ENCODE data around the gene SUSD4.
"Not testable (repeated sequence)": the region's sequence is repeated elsewhere in the genome, so short reads cannot be mapped to it uniquely, and the experiment has no call there.

SUSD4 gene

GRCh38 chr1:223253916-223254315 lies 110.1 kb downstream of the SUSD4 start:
- no peak for DNase-seq (ENCODE audit: low read depth in 2 of 2)

GRCh38 chr1:223251387-223251786 lies 112.6 kb downstream of the SUSD4 start:
- not testable (repeated sequence) for DNase-seq (ENCODE audit: low read depth in 2 of 2)

GRCh38 chr1:223250632-223251015 lies 113.4 kb downstream of the SUSD4 start:
- no peak for DNase-seq (ENCODE audit: low read depth in 2 of 2)

DNA sequence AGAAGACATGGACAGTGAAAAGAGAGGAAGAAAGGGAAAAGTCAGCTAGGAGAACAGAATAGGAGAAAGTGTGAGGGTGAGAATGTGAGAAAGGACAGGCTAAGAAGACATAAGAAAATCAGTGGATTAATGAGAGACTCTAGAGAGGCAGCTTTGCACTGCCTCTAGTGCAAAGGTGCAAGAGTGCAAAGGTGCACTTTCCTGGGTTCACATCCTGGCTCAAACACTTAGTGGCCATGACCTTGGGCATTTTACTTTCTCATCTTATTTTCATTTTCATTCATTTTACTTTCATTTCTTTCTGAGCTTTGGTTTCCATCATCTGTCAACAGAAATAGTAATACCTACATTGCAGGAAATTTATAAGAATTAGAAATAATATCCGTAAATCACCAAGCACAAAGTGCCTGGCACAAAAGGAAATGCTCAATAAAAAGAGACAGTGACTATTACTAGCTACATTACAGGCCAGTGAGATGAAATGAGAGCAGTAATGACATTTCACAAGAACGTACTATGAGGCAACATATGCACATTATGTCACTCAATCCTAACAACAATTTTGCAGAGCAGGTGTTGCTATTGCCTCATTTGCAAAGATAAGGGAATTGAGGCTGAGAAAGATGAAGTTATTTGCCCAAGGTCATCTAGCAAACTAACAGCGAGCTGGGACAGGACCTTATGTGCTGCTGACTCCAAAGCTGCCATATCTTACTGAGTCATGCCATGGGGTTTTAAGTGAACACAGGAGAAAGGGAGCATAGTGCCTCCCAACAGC lies 113.9 kb downstream of the SUSD4 start:
- no peak for DNase-seq (ENCODE audit: low read depth in 2 of 2)

DNA sequence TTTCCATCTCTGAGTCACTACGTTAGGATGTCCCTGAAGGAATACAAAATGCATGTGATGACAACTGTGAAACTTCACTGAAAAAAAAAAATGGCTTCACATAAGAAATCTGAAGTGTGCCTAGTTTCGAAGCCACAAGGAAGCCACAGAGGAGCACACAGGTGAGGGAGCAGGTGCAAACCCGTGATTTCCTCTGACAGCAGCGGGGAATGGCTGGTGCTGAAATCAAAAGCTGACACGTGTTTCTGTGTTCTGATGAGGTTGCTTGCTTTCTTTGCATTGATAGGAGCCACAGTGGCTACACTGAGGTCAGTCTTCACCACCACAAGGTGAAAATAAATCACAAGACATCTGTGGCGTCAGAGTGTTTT lies 115.2 kb downstream of the SUSD4 start:
- no peak for DNase-seq (ENCODE audit: low read depth in 2 of 2)

DNA sequence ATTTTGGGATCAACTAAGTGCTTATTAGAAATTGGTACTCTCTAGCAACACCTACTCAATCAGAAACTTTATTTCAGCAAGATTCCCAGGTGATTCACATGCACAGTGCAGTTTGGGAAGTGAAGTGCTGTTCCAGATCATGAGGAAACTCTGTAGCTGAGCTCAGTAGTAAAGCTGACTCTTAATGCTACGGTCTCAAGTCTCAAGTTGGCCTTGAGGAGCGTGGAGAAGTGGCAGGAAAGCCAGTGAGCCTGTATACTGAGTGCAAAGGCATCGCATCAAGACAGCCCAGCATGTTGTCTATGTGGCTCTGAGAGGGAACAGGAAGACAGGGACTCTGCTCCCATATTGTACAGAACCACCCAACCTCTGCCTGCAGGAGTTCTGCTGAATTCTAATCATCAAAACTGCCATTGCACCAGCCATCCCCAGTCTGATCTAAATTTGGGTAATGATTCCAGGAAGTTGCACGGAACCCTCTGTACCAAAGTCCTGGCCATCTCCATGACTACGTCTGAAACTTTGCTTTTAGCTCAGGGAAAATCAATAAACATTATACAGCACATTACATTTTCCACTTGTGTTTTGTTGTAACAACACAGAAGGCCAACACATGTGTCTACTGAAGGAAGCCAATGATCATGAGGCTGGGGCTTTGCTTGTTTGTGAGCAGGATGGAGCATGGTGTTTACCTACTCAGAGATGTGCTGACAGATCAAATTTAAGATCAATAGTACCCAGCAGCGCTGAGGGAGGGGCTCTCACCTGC lies 115.8 kb downstream of the SUSD4 start:
- no peak for DNase-seq (ENCODE audit: low read depth in 2 of 2)

DNA sequence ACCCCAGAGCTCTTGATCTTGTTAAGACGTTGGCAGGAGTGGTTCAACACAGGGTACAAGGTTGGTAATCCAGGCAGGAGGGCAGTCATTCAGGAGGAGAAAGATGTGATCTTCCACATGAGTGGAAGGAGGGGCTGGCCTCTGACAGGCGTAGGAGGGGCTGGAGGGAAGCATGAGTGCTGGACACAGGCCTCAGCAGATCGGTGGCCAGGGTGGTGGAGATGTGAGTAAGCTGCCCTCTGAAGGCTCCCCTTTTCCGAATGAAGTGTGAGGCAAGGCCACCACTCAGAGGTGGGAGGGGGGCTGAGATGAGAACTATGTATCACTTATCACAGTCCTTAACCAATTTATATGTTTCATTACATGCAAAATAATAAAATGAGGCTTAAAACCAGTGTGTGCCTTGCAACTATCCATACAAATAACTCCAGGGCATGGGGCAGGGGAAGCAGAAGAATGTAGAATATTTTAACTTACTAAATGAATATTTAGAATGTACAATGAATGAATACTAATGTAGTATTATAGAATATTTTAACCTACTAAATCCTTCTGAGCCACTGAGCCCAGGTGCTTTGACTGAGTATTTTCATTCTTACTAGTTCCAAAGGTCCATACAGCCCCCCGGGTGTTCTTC lies 117.4 kb downstream of the SUSD4 start:
- no peak for DNase-seq (ENCODE audit: low read depth in 2 of 2)

DNA sequence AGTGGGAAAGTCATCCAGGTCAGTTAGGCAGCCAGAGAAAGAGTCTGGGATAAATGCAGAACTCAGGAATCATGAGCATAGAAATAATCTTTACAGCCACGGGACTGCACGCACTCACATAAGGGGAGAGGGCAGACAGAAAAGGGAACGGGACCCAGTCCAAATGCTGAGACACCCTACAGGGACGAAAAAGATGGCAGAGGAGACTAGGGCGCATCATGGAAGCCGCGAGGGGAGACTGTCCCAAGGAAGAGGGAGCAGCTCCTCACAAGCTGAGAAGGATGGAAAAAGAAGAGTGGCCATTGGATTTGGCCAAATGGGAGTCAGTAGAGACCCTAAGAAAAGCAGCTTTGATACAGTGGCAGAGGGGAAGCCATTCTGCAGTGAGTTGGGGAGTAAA lies 118.0 kb downstream of the SUSD4 start:
- DNase-seq (ENCODE audit: low read depth in 2 of 2) = no peak

DNA sequence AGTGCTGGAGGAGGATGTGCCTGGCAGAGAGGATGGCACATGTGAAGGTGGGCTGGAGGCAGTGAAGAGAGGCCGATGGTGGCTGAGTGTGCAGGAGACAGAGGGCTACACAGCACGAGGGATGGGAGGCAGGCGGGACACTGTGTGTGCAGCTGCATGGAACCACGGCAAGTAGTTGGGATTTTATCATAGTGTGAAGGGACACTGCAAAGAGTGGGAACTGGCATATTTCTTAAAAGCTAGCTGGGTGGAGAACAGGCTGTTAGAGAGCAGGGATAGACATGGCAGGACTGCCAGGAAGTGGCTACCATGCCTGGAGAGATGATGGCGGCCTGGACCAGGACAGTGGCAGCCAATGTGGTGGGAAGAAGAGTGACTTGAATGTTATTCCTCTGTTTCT lies 118.6 kb downstream of the SUSD4 start:
- DNase-seq (ENCODE audit: low read depth in 2 of 2) = no peak

DNA sequence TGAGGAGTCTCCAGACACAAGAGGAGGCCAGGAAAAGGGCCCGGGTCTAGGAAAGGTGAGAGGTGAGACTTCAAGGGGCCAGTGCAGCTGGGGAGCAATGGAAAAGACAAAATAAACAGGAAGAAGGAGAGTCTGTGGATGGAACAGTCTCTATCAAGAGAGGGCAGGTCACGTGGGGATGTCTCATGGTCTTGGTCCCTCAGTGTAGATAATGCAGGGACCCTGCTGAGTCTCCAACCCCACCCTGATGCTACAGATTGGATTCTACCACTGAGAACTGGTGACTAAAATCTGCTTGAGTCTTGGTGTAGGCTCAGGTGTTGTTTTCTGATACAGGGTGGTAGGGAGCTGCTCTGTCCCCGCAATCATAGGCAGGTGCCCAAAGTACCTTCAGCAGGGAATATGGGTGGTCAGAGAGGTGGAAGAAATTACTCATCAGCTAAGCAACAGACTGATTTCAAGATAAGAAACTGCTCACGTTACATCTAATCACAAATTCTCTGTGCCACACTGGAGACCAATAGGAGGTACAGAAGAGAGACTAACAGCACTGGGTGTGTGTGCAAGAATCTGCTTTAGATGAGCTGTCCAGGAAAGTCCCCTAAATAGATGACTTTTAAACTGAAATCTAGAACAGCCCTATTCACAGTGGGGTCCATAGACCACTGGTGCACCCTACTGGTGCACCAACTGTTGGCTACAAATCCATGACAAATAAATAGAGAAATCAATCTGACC lies 119.4 kb downstream of the SUSD4 start:
- no peak for DNase-seq (ENCODE audit: low read depth in 2 of 2)

GRCh38 chr1:223243441-223244050 lies 120.4 kb downstream of the SUSD4 start:
- no peak for DNase-seq (ENCODE audit: low read depth in 2 of 2)

- no peak for DNase-seq (ENCODE audit: low read depth in 2 of 2)
Measured at GRCh38 chr1:223242971-223243370, 121.0 kb downstream of the SUSD4 start.

DNA sequence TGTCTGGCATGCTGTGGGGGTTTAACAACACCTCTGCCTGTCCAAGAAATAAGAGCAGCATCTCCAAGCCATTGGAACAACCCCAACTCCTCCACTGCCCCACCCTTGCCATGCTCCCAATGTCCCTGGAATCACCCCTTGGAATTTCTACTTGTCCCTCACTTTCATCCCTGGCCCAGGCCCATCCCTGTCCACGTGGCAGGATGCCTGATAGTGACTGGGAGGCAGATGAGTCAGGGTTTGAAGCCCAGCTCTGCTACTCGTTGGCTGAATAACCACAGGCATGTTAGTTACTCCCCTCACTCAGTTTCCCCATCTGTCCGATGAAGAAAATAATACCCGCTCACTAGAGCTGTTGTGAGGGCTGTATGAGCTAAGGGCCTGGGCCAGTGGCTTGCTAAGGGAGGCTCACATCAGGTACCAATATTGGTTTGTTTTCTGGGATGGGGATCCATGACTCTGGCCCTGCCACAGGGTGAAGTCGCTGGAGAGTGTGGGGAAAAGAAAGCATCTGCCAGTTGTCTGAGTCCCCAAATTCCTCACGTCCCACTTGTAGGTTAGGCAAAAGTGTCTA lies 121.5 kb downstream of the SUSD4 start:
- DNase-seq (ENCODE audit: low read depth in 2 of 2) = no peak

DNA sequence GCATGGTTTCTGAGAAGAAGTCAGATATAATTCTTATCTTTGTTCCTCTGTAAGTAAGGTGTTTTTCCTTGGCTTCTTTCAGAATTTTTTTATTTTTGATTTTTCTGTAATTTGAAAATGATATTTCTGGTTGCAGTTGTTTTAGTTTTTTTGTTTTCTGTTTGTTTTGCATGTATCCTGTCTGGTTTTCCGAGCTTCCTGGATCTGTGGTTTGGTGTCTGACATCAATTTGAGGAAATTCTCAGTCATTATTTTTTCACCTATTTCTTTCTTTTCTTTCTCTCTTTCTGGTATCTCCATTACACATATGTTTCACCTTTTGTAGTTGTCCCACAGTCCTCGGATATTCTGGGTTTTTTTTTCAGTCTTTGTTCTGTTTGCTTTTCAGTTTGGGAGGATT lies 123.9 kb downstream of the SUSD4 start:
- no peak for DNase-seq (ENCODE audit: low read depth in 2 of 2)

DNA sequence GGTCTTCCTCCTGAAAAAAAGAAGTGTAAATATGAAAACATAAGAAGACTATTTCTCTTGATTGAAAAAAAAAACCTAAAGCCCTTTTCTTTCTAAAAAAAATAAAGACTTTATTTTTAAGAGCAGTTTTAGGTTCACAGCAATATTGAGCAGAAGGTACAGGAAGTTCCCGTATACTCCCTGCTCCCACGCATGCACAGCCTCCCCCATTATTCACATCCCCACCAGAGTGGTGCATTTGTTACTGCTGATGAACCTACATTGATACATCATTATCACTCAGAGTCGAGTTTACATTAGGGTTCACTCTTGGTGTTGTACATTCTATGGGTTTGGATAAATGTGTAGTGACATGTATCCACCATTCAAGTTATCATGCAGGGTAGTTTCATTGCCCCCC lies 128.9 kb downstream of the SUSD4 start:
- DNase-seq (ENCODE audit: low read depth in 2 of 2) = no peak

DNA sequence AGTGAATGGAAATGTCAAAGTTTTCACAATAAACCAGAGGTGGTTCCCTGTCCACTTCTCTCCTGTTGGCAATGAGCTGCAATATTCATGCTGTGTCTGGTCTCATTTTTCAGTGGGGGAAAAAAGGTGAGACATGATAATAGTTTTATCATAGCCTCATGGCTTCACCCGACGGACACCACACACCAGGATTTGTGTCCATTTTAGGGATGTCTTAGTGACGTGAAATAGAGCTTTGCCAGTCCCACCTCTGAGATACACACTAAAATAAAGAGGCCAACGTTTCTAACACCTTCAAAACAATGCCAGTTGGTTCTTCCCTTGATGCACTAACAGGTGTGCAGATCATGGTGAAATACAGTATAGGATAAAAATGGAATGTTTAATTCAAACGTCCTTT lies 129.4 kb downstream of the SUSD4 start:
- DNase-seq (ENCODE audit: low read depth in 2 of 2) = no peak

DNA sequence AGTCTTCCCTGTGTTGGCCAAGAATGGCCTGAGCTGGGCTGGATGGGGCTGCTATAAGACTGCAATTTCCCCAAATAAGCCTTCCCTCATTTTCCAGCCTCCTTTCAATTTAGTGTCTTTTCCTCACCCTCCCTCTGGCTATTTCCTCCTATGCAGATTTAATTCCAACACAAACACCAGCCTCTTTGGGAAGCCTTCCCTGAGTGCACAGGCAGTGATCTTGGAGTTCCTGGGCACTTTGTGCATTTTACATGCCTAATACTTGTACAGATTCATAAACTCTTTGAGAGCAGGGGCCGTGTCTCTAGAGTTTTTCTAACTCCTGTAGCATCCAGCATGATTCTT lies 129.8 kb downstream of the SUSD4 start:
- no peak for DNase-seq (ENCODE audit: low read depth in 2 of 2)

DNA sequence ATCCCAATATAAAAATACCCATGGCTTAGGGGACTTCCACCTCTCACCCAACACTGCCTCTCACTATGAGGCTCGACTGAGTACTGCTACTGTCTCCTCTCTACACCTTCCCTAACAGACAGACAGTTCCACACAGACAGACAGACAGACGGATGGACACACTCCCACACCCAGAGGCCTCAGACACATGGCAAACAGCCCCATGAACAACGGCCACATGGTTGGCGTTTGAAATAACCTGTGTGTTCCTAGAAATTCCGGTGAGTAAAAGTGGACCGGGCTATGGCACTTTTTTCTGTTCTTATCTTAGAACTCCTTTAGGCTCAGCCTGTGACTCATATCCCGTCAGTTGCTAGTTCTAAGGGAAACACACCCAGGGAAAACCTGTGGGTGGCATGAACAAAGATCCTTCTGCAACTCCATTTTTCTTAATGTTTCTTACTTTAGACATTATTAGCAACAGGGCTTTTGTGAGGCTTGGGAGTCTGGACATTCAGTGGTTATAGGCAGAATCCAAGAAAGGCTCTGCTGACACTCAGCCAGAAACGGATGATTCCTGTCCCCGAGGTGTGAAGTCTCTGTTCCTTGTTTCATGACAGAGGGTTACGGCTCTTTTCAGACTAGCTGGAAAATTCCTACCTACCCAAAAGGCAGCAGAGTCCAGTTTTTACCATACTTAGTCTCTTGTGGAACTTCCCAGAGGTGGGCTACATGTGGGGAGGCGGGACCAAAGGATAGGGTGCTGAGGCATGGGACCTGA lies 130.4 kb downstream of the SUSD4 start:
- DNase-seq (ENCODE audit: low read depth in 2 of 2) = no peak

DNA sequence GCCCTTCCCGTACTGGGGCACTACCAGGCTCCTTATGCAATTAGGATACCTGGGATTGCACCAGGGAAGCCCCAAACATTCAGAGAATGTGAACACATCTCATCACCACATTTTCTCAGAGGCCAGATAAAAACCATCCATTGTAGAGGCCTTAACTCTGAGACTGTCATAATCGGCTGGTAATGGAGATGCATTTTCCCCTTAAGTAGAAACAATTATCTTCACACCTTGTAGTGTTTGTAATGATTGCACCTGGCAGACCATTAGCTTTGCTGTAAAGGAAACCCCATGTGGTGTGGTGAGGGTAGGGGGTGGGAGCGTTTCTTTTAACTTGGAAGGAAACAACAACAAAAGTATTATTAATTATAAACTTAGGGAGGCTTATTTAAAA lies 131.0 kb downstream of the SUSD4 start:
- DNase-seq (ENCODE audit: low read depth in 2 of 2) = no peak

DNA sequence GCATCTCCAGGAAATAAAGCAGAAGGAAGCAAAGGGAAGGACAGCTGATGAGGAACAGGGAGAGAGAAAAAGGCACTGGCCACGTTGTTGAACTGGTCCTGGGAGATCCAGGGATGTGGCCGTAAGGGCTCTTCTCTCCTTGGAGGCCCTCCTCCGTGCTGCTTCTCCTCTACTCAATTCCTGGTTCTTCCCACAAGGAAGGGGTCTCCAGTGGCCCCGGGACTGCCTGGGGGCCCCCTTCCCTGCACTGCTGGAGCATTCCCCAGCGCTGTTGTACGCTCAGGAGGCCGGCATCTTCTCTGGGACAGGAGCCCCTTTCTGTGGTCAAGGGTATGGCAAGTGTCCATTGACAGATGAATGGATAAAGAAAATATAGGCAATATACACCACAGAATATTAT lies 132.4 kb downstream of the SUSD4 start:
- DNase-seq (ENCODE audit: low read depth in 2 of 2) = no peak

GRCh38 chr1:223231011-223231572 lies 132.9 kb downstream of the SUSD4 start:
- DNase-seq (ENCODE audit: low read depth in 2 of 2) = no peak

All from stimulated activated CD4-positive, alpha-beta T cell treated with anti-CD3 and anti-CD28 coated beads, Interleukin-12 subunit alpha, Interleukin-12 subunit beta, amount 100 ng/mL, for 24 hours (primary cell).